Parathyroid adenoma (tissue), 2 donors: ENCODE results near the gene SLC17A9.

Source experiments
- H2AFZ ChIP-seq: fragments of 300-600 bp; sonication (generic); one replicate; pipeline ENCODE4 v1.7.0; 2017; ENCODE audit warnings: antibody characterized with exemption, mild to moderate bottlenecking
- H3K27ac ChIP-seq: fragments of 300-600 bp; sonication (generic); one replicate; pipeline ENCODE4 v1.7.0; 2017
- H3K27me3 ChIP-seq: fragments of 300-600 bp; sonication (generic); one replicate; pipeline ENCODE4 v1.7.0; 2017; ENCODE audit warnings: low read length; ENCODE audit not compliant: control insufficient read depth, insufficient read depth
- H3K36me3 ChIP-seq: fragments of 300-600 bp; sonication (generic); one replicate; pipeline ENCODE4 v1.7.0; 2017; ENCODE audit warnings: low read length; ENCODE audit not compliant: control insufficient read depth, insufficient read depth
- H3K4me1 ChIP-seq: fragments of 300-600 bp; sonication (generic); one replicate; pipeline ENCODE4 v1.7.0; 2017; ENCODE audit warnings: control low read depth
- H3K4me2 ChIP-seq: fragments of 300-600 bp; sonication (generic); one replicate; pipeline ENCODE4 v1.7.0; 2017; ENCODE audit warnings: low read length
- H3K4me3 ChIP-seq: fragments of 300-600 bp; sonication (generic); one replicate; pipeline ENCODE4 v1.7.0; 2017; ENCODE audit warnings: low read depth, low read length
- H3K79me2 ChIP-seq: fragments of 300-600 bp; sonication (generic); one replicate; pipeline ENCODE4 v1.7.0; 2017; ENCODE audit warnings: control low read depth
- H3K9ac ChIP-seq: fragments of 300-600 bp; sonication (generic); one replicate; pipeline ENCODE4 v1.7.0; 2017; ENCODE audit warnings: mild to moderate bottlenecking
- H3K9me3 ChIP-seq: fragments of 300-600 bp; sonication (generic); one replicate; pipeline ENCODE4 v1.7.0; 2017; ENCODE audit warnings: low read length; ENCODE audit not compliant: control insufficient read depth
- TF ChIP-seq, protein P1 (sequence below): fragments of 300-600 bp; sonication (generic); IDR thresholded peaks from one replicate; pipeline ENCODE4 v1.7.0; 2017; ENCODE audit warnings: antibody characterized with exemption, mild to moderate bottlenecking
- donor health status: primary hyperparathyroidism.

Gene SLC17A9

DNA sequence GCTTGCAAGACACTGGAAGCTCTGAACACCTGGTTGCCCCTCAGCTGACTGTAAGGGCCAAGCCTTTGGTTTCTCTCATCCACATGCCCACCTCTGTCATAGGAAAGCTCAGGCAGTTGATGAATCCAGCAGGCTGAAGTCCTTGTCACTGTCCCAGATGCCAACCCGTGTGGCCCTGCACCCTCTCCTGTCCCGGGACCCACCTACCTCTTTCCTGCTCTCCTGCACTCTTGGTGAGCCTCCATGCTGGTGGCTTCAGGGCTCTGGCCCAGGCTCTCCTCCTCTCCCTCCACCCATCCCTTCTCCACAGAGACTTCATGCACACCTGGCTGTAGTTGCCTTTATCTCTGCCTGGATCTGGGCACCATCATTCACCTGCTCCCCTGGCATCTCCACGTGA is 18.5 kb upstream of the SLC17A9 start:
- peaks cover 20% of the 10 kb centered on the region for H3K4me1 ChIP-seq
- TF ChIP-seq, protein P1, sequence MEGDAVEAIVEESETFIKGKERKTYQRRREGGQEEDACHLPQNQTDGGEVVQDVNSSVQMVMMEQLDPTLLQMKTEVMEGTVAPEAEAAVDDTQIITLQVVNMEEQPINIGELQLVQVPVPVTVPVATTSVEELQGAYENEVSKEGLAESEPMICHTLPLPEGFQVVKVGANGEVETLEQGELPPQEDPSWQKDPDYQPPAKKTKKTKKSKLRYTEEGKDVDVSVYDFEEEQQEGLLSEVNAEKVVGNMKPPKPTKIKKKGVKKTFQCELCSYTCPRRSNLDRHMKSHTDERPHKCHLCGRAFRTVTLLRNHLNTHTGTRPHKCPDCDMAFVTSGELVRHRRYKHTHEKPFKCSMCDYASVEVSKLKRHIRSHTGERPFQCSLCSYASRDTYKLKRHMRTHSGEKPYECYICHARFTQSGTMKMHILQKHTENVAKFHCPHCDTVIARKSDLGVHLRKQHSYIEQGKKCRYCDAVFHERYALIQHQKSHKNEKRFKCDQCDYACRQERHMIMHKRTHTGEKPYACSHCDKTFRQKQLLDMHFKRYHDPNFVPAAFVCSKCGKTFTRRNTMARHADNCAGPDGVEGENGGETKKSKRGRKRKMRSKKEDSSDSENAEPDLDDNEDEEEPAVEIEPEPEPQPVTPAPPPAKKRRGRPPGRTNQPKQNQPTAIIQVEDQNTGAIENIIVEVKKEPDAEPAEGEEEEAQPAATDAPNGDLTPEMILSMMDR, result no peak

DNA sequence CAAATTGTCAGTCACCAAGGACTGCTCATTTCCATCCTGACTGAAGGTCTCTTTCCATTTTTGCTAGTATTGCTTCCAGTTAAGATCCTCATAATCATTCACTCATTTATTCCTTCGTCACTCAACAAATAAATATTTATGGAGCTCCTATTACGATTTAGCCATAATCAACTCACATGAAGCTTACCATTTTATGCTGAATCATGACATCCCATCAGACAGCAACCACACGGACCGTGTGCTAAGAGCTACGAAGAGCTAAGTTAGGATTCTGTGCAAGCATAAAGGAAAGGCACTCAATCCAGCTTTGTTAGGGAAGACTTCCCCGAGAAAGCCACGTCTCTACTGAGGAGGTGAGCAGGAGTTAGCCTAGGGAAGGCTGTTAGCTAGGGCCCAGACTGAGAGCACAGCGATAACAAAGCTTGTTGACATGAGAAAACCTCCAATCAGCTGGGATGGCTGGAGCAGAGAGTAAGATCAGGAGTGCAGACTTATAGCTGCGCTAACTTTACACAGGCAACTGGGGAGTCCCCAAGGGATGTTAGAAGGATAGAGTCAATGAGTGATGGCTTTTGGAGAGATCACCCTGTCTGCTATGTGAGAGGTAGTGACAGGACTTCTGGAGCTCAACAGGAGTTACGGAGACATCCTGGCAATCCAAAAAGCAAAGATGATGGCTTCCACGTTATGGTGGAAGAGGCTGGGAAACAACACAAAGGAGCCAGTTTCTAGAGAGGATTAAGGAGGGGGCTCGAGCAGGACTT is 17.1 kb upstream of the SLC17A9 start:
- Histone ChIP-seq H3K27me3 (no peaks in the 10 kb centered on the region), H3K79me2 (peaks cover 80% of the 10 kb centered on the region), H3K36me3 (no peaks in the 10 kb centered on the region), H3K27ac (no peak overlapping the region), H3K9ac (no peak overlapping the region), H3K9me3 (no peaks in the 10 kb centered on the region), H3K4me3 (no peak overlapping the region), H2AFZ (no peak overlapping the region), H3K4me2 (no peak overlapping the region), H3K4me1 (peaks cover 19% of the 10 kb centered on the region)
- TF ChIP-seq, protein P1, result no peak

More for the DNA sequence above, 18.5 kb upstream of the SLC17A9 start:
- Histone ChIP-seq H2AFZ (no peak overlapping the region), H3K27ac (no peak overlapping the region), H3K9me3 (no peaks in the 10 kb centered on the region), H3K79me2 (peaks cover 77% of the 10 kb centered on the region), H3K4me2 (peak overlapping the region; percentile 5), H3K27me3 (no peaks in the 10 kb centered on the region), H3K36me3 (no peaks in the 10 kb centered on the region), H3K9ac (no peak overlapping the region), H3K4me3 (no peak overlapping the region)

DNA sequence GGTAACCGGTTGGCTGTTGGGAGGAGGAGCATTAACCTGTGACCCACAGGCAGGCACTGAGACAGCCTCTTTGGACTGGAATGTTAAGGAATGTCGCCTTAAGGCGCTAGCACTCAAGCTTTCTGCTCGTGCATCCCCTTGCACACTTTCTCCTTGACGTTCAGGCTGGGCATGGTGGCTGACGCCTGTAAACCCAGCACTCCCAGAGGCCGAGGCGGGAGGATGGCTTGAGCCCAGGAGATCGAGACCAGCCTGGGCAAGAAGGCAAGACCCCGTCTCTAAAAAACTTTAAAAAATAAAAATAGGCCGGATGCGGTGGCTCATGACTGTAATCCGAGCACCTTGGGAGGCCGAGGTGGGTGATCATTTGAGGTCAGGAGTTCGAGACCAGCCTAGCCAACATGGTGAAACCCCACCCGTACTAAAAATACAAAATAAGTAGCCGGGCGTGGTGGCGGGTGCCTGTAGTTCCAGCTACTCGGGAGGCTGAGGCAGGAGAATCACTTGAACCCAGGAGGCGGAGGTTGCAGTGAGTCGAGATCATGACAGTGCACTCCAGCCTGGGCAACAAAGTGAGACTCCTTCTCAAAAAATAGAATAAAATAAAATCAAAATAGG is 16.4 kb upstream of the SLC17A9 start:
- H3K79me2 ChIP-seq, result peaks cover 78% of the 10 kb centered on the region
- peaks cover 19% of the 10 kb centered on the region for H3K4me1 ChIP-seq
- H3K4me2 ChIP-seq, result no peak overlapping the region
- no peak overlapping the region for H3K4me3 ChIP-seq
- no peak overlapping the region for H2AFZ ChIP-seq
- no peak overlapping the region for H3K27ac ChIP-seq
- TF ChIP-seq, protein P1, result no peak
- H3K9ac ChIP-seq, result no peak overlapping the region
- no peaks in the 10 kb centered on the region for H3K36me3 ChIP-seq
- H3K9me3 ChIP-seq, result no peaks in the 10 kb centered on the region
- H3K27me3 ChIP-seq, result no peaks in the 10 kb centered on the region

DNA sequence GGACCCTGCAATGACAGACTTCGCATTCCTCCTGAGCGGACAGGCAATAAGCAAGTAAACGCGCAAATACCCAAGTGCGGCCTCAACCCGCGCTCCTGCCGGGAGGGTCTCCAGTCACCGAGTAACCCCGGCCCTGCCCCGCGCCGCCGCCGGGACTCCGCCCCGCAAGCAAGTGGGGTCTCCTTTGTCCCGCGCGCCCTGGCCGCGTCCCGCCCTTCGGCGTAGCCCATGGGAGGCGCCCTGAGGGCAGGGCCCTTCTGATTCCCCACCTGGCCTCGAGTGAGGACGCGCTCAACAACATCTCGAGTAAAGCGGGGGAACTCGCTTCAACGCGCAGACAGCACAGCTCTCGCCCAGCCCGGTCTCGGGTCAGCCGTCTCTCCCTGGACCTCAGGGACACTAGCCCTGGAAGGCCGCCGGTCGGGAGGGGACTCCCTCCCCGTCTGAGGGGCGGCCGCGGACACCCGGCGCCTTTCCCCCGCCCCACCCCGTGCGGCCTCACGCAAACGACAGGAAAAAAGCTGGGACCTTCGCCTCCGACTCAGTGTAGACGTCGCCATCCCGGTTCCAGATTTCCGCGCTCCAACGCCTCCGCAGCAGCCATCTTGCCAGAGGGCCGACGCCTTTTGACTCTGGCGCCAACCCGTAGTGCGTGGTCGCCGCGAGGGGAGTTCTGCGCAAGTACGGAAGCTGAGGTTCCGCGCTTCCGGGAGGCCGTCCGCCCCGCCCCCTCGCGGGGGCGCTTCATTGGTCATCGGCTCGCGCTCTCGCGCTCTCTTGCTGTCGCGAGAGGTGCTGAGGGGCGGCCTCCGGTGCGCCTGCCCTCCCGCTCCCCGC is 15.0 kb upstream of the SLC17A9 start:
- Histone ChIP-seq H3K4me2 (peak overlapping the region; percentile 96), H2AFZ (peak overlapping the region; percentile 98), H3K27ac (peak overlapping the region; percentile 88), H3K4me1 (peaks cover 19% of the 10 kb centered on the region), H3K27me3 (no peaks in the 10 kb centered on the region), H3K4me3 (peak overlapping the region; percentile 96), H3K36me3 (no peaks in the 10 kb centered on the region), H3K79me2 (peaks cover 80% of the 10 kb centered on the region), H3K9ac (peak overlapping the region; percentile 78), H3K9me3 (no peaks in the 10 kb centered on the region)
- TF ChIP-seq, protein P1, result no peak
